GM13976 (cell line): ENCODE results near the gene KCMF1.

Experiments
- DNase-seq: peaks from one replicate; pipeline ENCODE4 v3.0.0; 2012; ENCODE audit warnings: low spot score
- in situ Hi-C: fragments of 300-500 bp; cut with MboI; formaldehyde crosslinking; loops from one replicate; pipeline ENCODE4 v1.12.0; 2022; ENCODE audit warnings: low sequenced_read_pairs, mixed read lengths, inconsistent platforms; ENCODE audit not compliant: unreplicated experiment
- TF ChIP-seq, protein P1 (sequence below): IDR thresholded peaks from 2 replicates; pipeline ENCODE4 v1.5.1; 2012; ENCODE audit warnings: borderline replicate concordance, mild to moderate bottlenecking; ENCODE audit not compliant: insufficient read depth; ENCODE audit errors: extremely low read depth, missing control alignments, control extremely low read depth

Gene KCMF1

DNA sequence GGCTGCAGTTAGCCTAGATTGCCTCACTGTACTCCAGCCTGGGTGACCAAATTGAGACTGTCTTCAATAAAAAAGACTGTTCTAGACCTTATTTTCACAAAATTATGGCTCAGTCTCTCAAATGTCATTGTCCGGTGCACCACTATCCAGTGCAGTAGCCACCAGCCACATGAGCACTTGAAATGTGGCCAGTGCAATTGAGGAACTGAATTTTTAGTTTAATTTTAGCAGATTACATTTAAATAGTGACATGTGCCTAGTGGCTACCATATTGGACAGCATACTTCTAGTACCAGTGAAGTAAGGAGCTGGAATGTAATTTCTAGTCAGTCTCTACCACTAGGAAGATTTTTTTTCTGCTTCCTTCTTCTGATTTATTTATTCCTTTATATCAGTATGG lies 39.4 kb downstream of the KCMF1 start:
- TF ChIP-seq, protein P1, sequence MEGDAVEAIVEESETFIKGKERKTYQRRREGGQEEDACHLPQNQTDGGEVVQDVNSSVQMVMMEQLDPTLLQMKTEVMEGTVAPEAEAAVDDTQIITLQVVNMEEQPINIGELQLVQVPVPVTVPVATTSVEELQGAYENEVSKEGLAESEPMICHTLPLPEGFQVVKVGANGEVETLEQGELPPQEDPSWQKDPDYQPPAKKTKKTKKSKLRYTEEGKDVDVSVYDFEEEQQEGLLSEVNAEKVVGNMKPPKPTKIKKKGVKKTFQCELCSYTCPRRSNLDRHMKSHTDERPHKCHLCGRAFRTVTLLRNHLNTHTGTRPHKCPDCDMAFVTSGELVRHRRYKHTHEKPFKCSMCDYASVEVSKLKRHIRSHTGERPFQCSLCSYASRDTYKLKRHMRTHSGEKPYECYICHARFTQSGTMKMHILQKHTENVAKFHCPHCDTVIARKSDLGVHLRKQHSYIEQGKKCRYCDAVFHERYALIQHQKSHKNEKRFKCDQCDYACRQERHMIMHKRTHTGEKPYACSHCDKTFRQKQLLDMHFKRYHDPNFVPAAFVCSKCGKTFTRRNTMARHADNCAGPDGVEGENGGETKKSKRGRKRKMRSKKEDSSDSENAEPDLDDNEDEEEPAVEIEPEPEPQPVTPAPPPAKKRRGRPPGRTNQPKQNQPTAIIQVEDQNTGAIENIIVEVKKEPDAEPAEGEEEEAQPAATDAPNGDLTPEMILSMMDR, result no peak
- in situ Hi-C loops, result no loop called here
- no peak for DNase-seq

DNA sequence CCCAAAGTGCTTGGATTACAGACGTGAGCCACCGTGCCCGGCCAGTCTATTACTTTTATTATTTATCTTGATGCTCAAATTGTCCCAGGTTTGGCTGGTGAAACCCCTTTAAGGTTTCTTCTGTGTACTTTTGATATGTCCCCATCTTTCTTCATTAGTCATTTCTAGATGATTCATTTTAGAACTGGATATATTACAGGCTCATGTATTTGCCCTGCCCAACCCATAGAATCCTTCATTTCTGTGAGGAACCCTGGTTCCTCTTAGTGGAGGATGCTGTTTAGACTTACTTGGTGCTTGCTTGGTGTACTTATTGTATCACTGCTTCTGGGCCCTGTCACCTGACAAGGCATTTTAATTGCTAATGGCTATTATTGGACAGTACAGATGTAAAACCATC lies 40.1 kb downstream of the KCMF1 start:
- in situ Hi-C loops, result no loop called here

DNA sequence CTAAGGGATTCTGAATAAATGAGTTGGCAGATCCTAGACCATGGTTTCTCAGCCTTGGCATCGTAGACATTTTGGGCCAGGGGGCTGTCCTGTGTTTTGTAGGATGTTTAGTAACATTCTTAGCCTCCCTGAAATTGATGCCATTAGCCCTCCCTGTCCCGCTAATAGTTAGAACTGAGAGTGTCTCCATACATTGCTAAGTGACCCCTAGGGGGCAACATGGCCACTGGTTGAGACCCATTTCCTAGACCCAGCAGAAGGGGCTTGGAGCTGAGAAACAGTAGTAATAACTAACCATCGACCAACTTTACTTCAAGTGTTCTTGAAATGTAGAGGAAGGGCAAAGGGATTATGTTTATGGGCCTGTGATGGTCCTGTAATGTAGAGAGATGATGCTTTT lies 40.8 kb downstream of the KCMF1 start:
- no peak for DNase-seq
- TF ChIP-seq, protein P1, result peak; percentile 11
- in situ Hi-C loops, result no loop called here

More for the DNA sequence above, 40.1 kb downstream of the KCMF1 start:
- TF ChIP-seq, protein P1, result no peak
- no peak for DNase-seq

DNA sequence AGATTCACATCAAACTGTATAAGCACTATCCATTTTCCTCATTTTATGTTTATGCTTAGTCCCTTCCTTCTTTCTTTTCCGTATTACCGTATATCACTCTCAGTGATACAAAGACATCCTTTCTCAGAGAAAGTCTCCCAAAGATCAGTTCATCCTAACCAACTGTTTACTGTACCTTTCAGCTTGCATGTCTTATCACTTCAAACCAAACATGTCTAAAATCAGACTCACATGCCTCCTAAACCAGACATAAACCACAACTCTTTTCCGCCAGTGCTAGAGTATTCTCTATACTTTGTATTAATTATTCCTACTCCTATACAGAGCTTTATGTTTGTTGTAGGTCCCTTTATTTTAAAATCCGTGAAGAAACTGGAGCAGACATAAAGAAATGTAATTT lies 41.5 kb downstream of the KCMF1 start:
- in situ Hi-C loops, result no loop called here
- no peak for DNase-seq
- TF ChIP-seq, protein P1, result no peak

DNA sequence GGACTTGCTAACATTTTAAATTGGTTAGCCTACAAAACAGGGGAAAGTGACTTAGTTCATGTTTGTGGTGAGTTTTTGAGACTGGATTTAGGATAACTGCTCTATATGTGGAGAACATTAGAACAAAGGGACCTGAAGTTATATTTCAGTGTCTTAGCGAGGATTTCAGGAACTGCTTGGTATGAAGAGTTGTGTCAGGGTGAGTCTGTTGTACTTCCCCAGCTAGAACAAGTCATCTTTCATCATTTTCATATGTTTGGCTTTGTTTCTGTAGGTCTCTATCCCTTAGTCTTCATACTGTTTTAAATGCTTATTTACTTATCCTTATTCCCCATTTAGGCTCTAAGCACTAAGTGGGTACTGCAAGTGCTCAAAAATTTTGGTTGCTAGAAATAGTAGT lies 41.9 kb downstream of the KCMF1 start:
- TF ChIP-seq, protein P1, result no peak
- in situ Hi-C loops, result no loop called here
- DNase-seq, result no peak

DNA sequence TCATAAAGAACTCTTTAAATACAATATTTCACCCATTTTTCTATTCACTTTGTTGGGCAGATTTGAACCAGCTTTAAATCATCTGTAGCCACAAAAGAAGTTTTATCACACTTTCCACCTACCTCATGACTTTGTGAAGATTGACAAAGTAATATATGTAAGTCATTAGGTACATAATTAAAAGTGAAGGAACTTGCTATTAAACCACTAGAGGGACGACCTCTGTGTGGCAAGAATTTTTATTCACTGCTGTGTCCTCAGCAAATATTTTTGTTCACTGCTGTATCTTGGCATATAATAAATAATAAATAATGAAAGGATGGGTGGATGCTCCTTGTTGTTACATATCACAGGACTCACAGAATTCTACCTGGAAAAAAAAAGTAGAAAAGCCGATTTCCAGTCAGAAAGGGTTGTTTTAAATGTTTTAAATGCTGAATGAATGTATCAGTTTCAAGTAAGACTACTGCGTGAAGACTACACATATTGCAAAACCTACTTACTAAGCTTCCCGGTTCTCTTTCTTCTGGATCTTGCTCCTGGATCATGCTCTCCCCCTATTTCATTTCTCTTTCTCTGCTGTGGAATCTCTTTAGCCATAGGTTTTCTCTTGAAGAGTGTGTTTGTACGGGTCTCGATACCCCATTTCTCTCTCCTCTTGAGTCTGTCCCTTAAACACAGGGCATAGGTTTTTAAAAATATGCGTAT lies 44.8 kb downstream of the KCMF1 start:
- TF ChIP-seq, protein P1, result no peak
- in situ Hi-C loops, result no loop called here
- no peak for DNase-seq
